Progenitor cell of endocrine pancreas (in vitro differentiated cells): ENCODE measurements around the gene GALNT8. TPM values are rescaled to one million over a fixed set of nuclear protein-coding genes. Genes with fewer than 3 reads are reported as not detected.

Experiments used
- DNase-seq: peaks from one replicate; pipeline ENCODE4 v3.0.0; 2021; ENCODE audit warnings: low spot score; ENCODE audit not compliant: unreplicated experiment
- H3K27ac Mint-ChIP-seq: 2 replicates; pipeline ENCODE4 v1.8.0; 2021; ENCODE audit warnings: mild to moderate bottlenecking, moderate library complexity, mixed read lengths
- H3K27me3 Mint-ChIP-seq: 2 replicates; pipeline ENCODE4 v1.8.0; 2021; ENCODE audit warnings: mixed read lengths
- H3K36me3 Mint-ChIP-seq: 2 replicates; pipeline ENCODE4 v1.8.0; 2022; ENCODE audit warnings: mixed read lengths; ENCODE audit not compliant: insufficient read depth
- H3K4me1 Mint-ChIP-seq: 2 replicates; pipeline ENCODE4 v1.8.0; 2021; ENCODE audit warnings: low read depth, mixed read lengths
- H3K4me3 Mint-ChIP-seq: 2 replicates; pipeline ENCODE4 v1.8.0; 2021; ENCODE audit warnings: low read depth, mild to moderate bottlenecking, moderate library complexity, mixed read lengths
- H3K9me3 Mint-ChIP-seq: 2 replicates; pipeline ENCODE4 v1.8.0; 2021; ENCODE audit warnings: low read depth, mixed read lengths
- total RNA-seq: library from RNA; stranded (reverse); gene quantifications from 2 replicates; pipeline ENCODE4 v1.2.1, GENCODE V29; 2021
- TF ChIP-seq, protein P1 (sequence below): fragments of 200-600 bp; sonication (generic); IDR thresholded peaks from one replicate; pipeline ENCODE4 v1.5.0; 2021; ENCODE audit warnings: antibody characterized with exemption, mild to moderate bottlenecking; ENCODE audit not compliant: unreplicated experiment

The GALNT8 gene
- total RNA-seq, 1 donor from 2014 or later: 15.6 TPM

DNA sequence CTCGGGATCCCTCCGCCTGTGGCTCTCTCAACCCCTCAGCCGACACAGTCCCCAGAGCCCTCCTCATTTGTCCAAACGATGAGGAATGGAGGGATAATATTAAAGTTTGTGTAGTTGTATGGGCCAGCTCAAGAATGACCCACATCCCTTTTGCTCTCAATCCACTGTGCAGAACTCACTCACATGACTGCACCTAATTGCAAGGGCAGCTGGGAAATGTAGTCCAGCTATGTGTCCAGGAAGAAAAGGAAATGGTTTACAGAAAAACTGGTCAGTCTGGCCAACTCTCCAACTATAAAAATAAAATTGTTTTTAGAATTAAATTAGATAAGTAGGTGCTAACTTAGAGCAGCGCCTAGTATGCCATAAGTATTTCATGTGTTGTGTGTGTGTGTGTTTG lies 66.6 kb downstream of the GALNT8 start:
- no peak for DNase-seq
- H3K9me3 Mint-ChIP-seq: peaks cover 11% of the 10 kb centered on the region
- TF ChIP-seq, protein P1, sequence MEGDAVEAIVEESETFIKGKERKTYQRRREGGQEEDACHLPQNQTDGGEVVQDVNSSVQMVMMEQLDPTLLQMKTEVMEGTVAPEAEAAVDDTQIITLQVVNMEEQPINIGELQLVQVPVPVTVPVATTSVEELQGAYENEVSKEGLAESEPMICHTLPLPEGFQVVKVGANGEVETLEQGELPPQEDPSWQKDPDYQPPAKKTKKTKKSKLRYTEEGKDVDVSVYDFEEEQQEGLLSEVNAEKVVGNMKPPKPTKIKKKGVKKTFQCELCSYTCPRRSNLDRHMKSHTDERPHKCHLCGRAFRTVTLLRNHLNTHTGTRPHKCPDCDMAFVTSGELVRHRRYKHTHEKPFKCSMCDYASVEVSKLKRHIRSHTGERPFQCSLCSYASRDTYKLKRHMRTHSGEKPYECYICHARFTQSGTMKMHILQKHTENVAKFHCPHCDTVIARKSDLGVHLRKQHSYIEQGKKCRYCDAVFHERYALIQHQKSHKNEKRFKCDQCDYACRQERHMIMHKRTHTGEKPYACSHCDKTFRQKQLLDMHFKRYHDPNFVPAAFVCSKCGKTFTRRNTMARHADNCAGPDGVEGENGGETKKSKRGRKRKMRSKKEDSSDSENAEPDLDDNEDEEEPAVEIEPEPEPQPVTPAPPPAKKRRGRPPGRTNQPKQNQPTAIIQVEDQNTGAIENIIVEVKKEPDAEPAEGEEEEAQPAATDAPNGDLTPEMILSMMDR: no peak
- H3K27ac Mint-ChIP-seq: no peak overlapping the region
- H3K27me3 Mint-ChIP-seq: no peaks in the 10 kb centered on the region
- peaks cover 7% of the 10 kb centered on the region for H3K36me3 Mint-ChIP-seq
- H3K4me3 Mint-ChIP-seq: no peak overlapping the region
- peaks cover 1% of the 10 kb centered on the region for H3K4me1 Mint-ChIP-seq

DNA sequence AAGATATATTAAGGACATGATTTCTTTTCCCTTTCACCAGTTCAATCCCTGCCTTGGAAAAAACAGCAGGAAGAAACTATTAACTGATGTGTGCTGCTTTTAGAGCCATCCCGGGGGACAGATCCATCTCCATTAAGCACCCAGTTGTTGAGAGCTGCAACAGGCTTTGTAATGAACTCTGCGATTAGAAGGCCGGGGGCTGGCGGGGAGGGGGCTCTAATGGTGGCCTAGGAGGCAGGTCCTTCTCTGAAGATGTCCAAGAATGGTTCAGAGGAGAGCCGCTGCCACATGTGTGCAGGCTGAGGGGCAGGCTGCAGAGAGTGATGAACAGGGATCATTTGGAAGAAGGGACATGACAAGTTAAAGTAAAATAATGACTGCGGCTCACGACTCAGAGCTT lies 67.8 kb downstream of the GALNT8 start:
- H3K4me1 Mint-ChIP-seq: no peaks in the 10 kb centered on the region
- no peaks in the 10 kb centered on the region for H3K27me3 Mint-ChIP-seq
- no peak overlapping the region for H3K27ac Mint-ChIP-seq
- peaks cover 13% of the 10 kb centered on the region for H3K9me3 Mint-ChIP-seq
- TF ChIP-seq, protein P1: no peak
- H3K36me3 Mint-ChIP-seq: peaks cover 7% of the 10 kb centered on the region
- DNase-seq: no peak
- no peak overlapping the region for H3K4me3 Mint-ChIP-seq

DNA sequence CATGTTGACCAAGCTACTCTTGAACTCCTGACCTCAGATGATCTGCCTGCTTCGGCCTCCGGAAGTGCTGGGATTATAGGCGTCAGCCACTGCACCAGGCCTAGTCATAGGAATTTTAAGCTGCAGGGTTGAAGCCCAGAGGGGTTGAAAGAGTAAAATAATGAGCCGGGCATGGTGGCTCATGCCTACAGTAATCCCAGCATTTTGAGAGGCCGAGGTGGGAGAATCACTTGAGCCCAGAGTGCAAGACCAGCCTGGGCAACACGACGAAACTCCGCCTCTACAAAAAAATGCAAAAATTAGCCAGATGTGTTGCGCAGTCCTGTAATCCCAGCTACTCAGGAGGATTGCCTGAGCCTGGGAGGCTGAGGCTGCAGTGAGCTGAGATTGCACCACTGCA lies 69.6 kb downstream of the GALNT8 start:
- H3K4me3 Mint-ChIP-seq: no peak overlapping the region
- no peaks in the 10 kb centered on the region for H3K27me3 Mint-ChIP-seq
- H3K4me1 Mint-ChIP-seq: no peaks in the 10 kb centered on the region
- H3K27ac Mint-ChIP-seq: no peak overlapping the region
- DNase-seq: no peak
- TF ChIP-seq, protein P1: no peak
- peaks cover 3% of the 10 kb centered on the region for H3K36me3 Mint-ChIP-seq
- H3K9me3 Mint-ChIP-seq: peaks cover 10% of the 10 kb centered on the region

DNA sequence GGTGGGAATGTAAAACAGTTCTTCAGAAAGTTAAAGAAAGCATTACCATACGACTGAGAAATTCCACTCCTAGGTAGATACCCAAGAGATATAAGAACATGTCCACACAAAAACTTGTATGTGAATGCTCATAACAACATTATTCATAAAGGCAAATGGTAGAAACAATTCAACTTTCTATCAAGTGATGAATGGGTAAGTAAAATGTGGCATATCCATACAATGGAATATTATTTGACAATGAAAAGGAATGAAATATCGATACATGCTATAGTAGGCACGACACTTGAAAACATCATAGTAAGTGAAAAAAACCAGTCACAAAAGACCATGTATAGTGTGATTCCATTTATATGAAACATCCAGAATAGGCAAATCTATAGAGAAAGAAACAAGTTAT lies 71.3 kb downstream of the GALNT8 start:
- Mint-ChIP-seq H3K27me3 (no peaks in the 10 kb centered on the region), H3K4me1 (no peaks in the 10 kb centered on the region), H3K36me3 (peaks cover 3% of the 10 kb centered on the region), H3K4me3 (no peak overlapping the region), H3K27ac (no peak overlapping the region), H3K9me3 (peaks cover 10% of the 10 kb centered on the region)
- TF ChIP-seq, protein P1: no peak
- no peak for DNase-seq

DNA sequence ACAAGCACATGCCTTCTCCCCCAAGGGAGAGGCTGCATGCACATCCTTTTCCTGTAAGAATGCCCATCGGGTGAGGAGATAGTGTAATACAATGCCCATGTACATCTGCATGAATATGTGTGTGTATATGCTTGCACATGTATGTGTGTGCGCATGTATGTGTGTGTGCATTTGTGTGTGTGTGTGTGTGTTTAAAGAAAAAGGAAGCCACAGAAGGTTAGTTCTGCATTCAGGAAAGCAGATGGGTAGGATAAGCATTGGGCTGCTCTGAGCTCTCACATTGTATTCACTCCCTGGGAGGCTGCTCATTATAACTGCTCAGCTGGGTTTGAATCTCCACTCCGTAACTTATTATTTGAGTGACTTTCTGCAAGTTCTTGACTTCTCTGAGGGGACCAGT lies 74.3 kb downstream of the GALNT8 start:
- no peaks in the 10 kb centered on the region for H3K27me3 Mint-ChIP-seq
- H3K9me3 Mint-ChIP-seq: peaks cover 10% of the 10 kb centered on the region
- H3K27ac Mint-ChIP-seq: no peak overlapping the region
- no peak for DNase-seq
- TF ChIP-seq, protein P1: no peak
- H3K4me1 Mint-ChIP-seq: peaks cover 15% of the 10 kb centered on the region
- peaks cover 3% of the 10 kb centered on the region for H3K36me3 Mint-ChIP-seq
- no peak overlapping the region for H3K4me3 Mint-ChIP-seq
